Measurements from ENCODE around the gene DCD. TPM values are rescaled to one million over a fixed set of nuclear protein-coding genes. Genes with fewer than 3 reads are reported as not detected.

Gene DCD
- total and polyA plus RNA-seq, 2 of the 8 experiments (the other 6 are each of a cell fraction or from before 2014, with no cell fraction given) = not detected

DNA sequence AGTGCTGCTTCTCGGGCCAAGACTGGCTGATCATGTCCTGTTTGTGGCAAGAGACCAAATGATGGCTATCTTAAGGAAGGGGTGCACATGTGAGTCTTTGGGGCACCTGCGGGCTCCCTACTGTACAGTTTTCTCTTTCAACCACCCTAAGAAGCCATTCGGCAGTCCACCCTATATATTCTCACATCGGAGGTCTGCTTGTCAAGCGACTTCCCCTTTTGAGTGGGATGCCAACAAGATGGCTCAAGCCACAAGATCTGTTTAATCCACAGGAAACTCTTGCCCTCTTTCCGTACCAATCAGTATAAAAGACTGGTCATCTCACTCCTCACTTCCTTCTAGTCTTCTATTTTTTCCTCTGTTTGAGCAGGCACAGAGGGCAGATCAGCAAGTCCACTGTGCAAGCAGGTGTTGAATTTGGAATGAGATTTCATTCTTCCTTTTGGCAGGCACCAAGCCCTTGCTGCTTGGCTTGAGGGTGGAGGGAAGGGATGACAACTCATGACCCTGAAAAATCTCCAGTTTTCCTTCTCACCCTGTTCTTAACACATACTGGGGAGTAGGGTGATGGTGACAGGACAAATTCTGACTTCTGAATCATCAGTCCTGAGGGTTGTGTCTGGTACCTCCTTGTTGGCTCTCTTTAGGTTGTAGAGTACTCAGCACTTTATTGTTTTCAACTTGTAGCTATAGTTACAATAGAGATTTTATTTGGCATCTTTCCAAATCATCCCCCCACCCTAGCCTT, 31.1 kb downstream of the DCD start:
- no peak overlapping the region for H3K27ac ChIP-seq (ENCODE audit: low read depth, low read length)
- H3K9me3 ChIP-seq (ENCODE audit: insufficient read depth in 2 of 2, low read depth in 1 of 2, low read length in 1 of 2) = no peaks in the 10 kb centered on the region
- no peak overlapping the region for H3K4ac ChIP-seq (replicated peaks; ENCODE audit: insufficient read length, low read depth, low read length)
- no peak overlapping the region for H2BK5ac ChIP-seq (ENCODE audit: low read depth, low read length)
- H2AK5ac ChIP-seq (ENCODE audit: low read depth, low read length) = no peak overlapping the region
- no peaks in the 10 kb centered on the region for H4K20me1 ChIP-seq (replicated peaks in 1 of 2; ENCODE audit: control insufficient read depth in 1 of 2, insufficient read depth in 2 of 2, low read length in 2 of 2)
- H2BK12ac ChIP-seq (ENCODE audit: low read depth, low read length) = no peak overlapping the region
- no peak overlapping the region for H3K9ac ChIP-seq (replicated peaks in 1 of 4; ENCODE audit: extremely low read depth in 1 of 4, low read depth in 3 of 4, low read length in 3 of 4)
- no peak overlapping the region for H3K4me2 ChIP-seq (ENCODE audit: insufficient read depth in 1 of 2, low read depth in 2 of 2, low read length in 2 of 2)
- H4K91ac ChIP-seq (replicated peaks; ENCODE audit: insufficient read length, low read length) = no peak overlapping the region
- no peak for TF ChIP-seq MAFK (IDR thresholded peaks at IDR 0.05; ENCODE audit: low read depth, low read length)
- TF ChIP-seq EZH2 (IDR thresholded peaks at IDR 0.05; ENCODE audit: low read depth, low read length, severe bottlenecking) = no peak
- no peak for TF ChIP-seq SP4 (IDR thresholded peaks at IDR 0.05; ENCODE audit: low read length)
- no peak for TF ChIP-seq POLR2AphosphoS5 (IDR thresholded peaks at IDR 0.05; ENCODE audit: low read depth, low read length)
- TF ChIP-seq SUZ12 (IDR thresholded peaks at IDR 0.05; ENCODE audit: low read length) = no peak
- TF ChIP-seq TBP (IDR thresholded peaks at IDR 0.05; ENCODE audit: low read depth, low read length) = no peak
- TF ChIP-seq ZNF274 (IDR thresholded peaks at IDR 0.05; ENCODE audit: borderline replicate concordance, extremely low read depth, low read length) = no peak
- no peak for TF ChIP-seq CHD2 (IDR thresholded peaks at IDR 0.05; ENCODE audit: low read length)
- TF ChIP-seq, protein P1, sequence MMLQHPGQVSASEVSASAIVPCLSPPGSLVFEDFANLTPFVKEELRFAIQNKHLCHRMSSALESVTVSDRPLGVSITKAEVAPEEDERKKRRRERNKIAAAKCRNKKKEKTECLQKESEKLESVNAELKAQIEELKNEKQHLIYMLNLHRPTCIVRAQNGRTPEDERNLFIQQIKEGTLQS (IDR thresholded peaks at IDR 0.05; ENCODE audit: insufficient read depth, low read depth, low read length) = no peak
- no peak for TF ChIP-seq CHD1 (IDR thresholded peaks at IDR 0.05; ENCODE audit: low read depth, low read length)
- no peak overlapping the region for H4K5ac ChIP-seq (ENCODE audit: insufficient read length, low read depth, low read length)
- CTCF ChIA-PET (ENCODE audit: partially characterized antibody) = interaction anchor here (0.8 to 1.4 kb wide), 3 partner anchors 12 to 21 kb away, joined by 4 to 5 read pairs (median 4); no protein-coding TSS in a partner anchor
- no peak overlapping the region for H3K14ac ChIP-seq (ENCODE audit: insufficient read length)
- no peaks in the 10 kb centered on the region for H3K36me3 ChIP-seq (ENCODE audit: control insufficient read depth in 2 of 4, insufficient read depth in 4 of 4, low read length in 3 of 4)
- H3K4me3 ChIP-seq (ENCODE audit: extremely low read depth in 1 of 4, insufficient read depth in 2 of 4, low read depth in 3 of 4, low read length in 4 of 4) = no peak overlapping the region
- H3K27me3 ChIP-seq (replicated peaks in 1 of 4; ENCODE audit: control insufficient read depth in 3 of 4, extremely low read depth in 1 of 4, insufficient read depth in 3 of 4, low read length in 3 of 4) = peaks cover 5 to 28% (median 16%) of the 10 kb centered on the region in 4 experiments
- H2BK15ac ChIP-seq (ENCODE audit: low read length) = no peak overlapping the region
- H3K79me2 ChIP-seq (ENCODE audit: control insufficient read depth in 1 of 2, insufficient read depth in 2 of 2, low read length in 2 of 2) = no peaks in the 10 kb centered on the region
- no peak overlapping the region for H2BK20ac ChIP-seq (ENCODE audit: low read length)
- WGBS, 2 experiments (ENCODE audit: extremely low coverage in 1 of 2, insufficient coverage in 1 of 2, insufficient read length in 1 of 2, insufficient replicate concordance in 2 of 2, low coverage in 1 of 2, low lambda C conversion rate in 2 of 2, missing lambda C conversion rate in 1 of 2) = 87% methylated on average over 6 of the region's 6 CpGs; no CpG with 5 or more reads in 1 of the 2 experiments
- no peak overlapping the region for H2AFZ ChIP-seq (ENCODE audit: low read length)
- DNase-seq (ENCODE audit: low read depth in 1 of 2, low spot score in 2 of 2) = no peak
- H2BK120ac ChIP-seq (replicated peaks; ENCODE audit: low read depth, low read length) = no peak overlapping the region
- no peak overlapping the region for H4K8ac ChIP-seq (ENCODE audit: extremely low read depth, insufficient read depth, low read length)
- H3K23ac ChIP-seq (ENCODE audit: insufficient read length) = no peak overlapping the region
- H3K56ac ChIP-seq (replicated peaks; ENCODE audit: insufficient read length, low read depth, low read length) = no peak overlapping the region
- no peaks in the 10 kb centered on the region for H3K79me1 ChIP-seq (ENCODE audit: low read depth, low read length)
- FAIRE-seq = no peak
- POLR2A ChIA-PET (ENCODE audit: partially characterized antibody) = no interaction called here
- H3K4me1 ChIP-seq (replicated peaks in 1 of 4; ENCODE audit: control insufficient read depth in 3 of 4, insufficient read depth in 4 of 4, low read length in 3 of 4) = no peaks in the 10 kb centered on the region
- no peak overlapping the region for H3K18ac ChIP-seq (ENCODE audit: extremely low read depth, low read length)
- no peaks in the 10 kb centered on the region for H3K23me2 ChIP-seq (ENCODE audit: low read depth, low read length)
